NCI-H2227 (cell line): ENCODE data around the gene ZFR2.
"Not testable (repeated sequence)": the region's sequence is repeated elsewhere in the genome, so short reads cannot be mapped to it uniquely, and the experiment has no call there.

Experiments used
- DNase-seq: peaks from one replicate; lab custom pipeline; 2025; ENCODE audit not compliant: unreplicated experiment; lab: John Stamatoyannopoulos, UW

Gene ZFR2

GRCh38 chr19:3774621-3775373 lies 94.0 kb downstream of the ZFR2 start:
- no peak for DNase-seq

- DNase-seq, result no peak
Observed at GRCh38 chr19:3773814-3774515, 94.9 kb downstream of the ZFR2 start.

GRCh38 chr19:3771906-3772455 lies 96.9 kb downstream of the ZFR2 start, which contains the start of gene RAX2:
Gene RAX2, minus strand, starts transcription at chr19:3772228. Its CDS starts 486 bp downstream, at chr19:3771742.
- DNase-seq, result no peak

GRCh38 chr19:3771000-3771905 lies 97.6 kb downstream of the ZFR2 start:
- no peak for DNase-seq

- no peak for DNase-seq
Observed at GRCh38 chr19:3770136-3770999, 98.5 kb downstream of the ZFR2 start.

GRCh38 chr19:3769494-3769893 lies 99.3 kb downstream of the ZFR2 start:
- DNase-seq, result no peak

- DNase-seq, result no peak
Observed at GRCh38 chr19:3768748-3769099, 100.1 kb downstream of the ZFR2 start.

GRCh38 chr19:3768015-3768747 lies 100.7 kb downstream of the ZFR2 start:
- DNase-seq, result no peak

- DNase-seq, result no peak
Observed at GRCh38 chr19:3767050-3767449, 101.8 kb downstream of the ZFR2 start.

- DNase-seq, result no peak
Observed at GRCh38 chr19:3766520-3766919, 102.3 kb downstream of the ZFR2 start.

- not testable (repeated sequence) for DNase-seq
Observed at GRCh38 chr19:3765757-3766156, 103.1 kb downstream of the ZFR2 start.

- no peak for DNase-seq
Observed at GRCh38 chr19:3765121-3765520, 103.7 kb downstream of the ZFR2 start.

- DNase-seq, result peak; percentile 98
Observed at GRCh38 chr19:3762501-3763459, 106.1 kb downstream of the ZFR2 start, which contains the start of gene MRPL54. Gene MRPL54, plus strand, starts transcription at chr19:3762682. Its CDS starts 19 bp downstream, at chr19:3762701.

GRCh38 chr19:3762130-3762473 lies 106.7 kb downstream of the ZFR2 start:
- no peak for DNase-seq

GRCh38 chr19:3761382-3762129 lies 107.3 kb downstream of the ZFR2 start, which contains the start of gene APBA3:
Gene APBA3, minus strand, starts transcription at chr19:3761692. Its CDS starts 1,428 bp downstream, at chr19:3760264.
- peak; percentile 92 for DNase-seq

GRCh38 chr19:3760871-3761361 lies 107.9 kb downstream of the ZFR2 start:
- DNase-seq, result no peak

GRCh38 chr19:3759482-3760254 lies 109.2 kb downstream of the ZFR2 start:
- no peak for DNase-seq
